ENCODE data around the gene SLC39A5. TPM values are rescaled to one million over a fixed set of nuclear protein-coding genes. Genes with fewer than 3 reads are reported as not detected.

SLC39A5 gene
- total and polyA plus RNA-seq, 2 of the 13 experiments (the other 11 are each of a cell fraction or from before 2014, with no cell fraction given): 59.7 to 101 TPM

DNA sequence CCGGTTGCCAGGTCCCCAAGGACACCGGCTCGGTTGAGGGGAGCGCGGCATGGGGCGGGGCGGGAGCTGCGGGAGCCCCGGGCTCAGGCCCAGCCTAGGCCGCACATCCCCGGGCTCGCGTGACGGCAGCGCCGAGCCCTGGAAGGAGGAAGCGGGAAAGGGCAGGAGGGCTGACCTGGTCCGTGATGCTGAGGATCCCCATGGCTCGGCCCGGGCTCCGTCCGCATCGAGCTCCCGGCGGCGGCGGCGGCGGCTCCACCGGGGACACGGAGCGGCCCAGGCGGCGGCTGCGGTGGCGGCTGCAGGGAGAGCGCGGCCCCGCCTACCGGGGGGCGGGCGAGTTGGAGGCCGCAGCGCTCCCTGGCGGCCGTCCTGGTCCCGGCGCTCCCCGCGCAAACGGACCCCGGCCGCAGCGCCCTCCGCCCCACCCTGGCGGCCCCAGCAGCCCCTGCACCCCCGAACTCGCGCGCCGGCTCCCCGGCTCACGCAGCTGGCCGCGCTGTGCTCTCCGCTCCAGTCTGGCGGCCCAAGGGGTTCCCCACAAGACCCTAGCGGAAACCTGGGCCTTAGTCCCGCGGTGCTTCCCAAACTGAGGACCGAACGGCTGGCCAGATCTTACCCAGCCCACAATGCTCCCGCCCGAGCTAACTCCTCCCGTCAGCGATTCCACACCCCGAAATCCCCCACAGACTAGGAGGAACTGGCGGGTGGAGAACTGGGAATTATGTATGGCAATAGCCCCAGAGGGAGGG, 28.4 kb downstream of the SLC39A5 start, which contains the start of gene ANKRD52 (continued):
- TF ChIP-seq CAMTA2 (CRISPR knock-in tag; IDR thresholded peaks at IDR 0.05; ENCODE audit: borderline replicate concordance) (0 out of 2 replicates have a peak, but pooled peaks have one; percentile 21), ZNF383 (CRISPR knock-in tag; IDR thresholded peaks at IDR 0.05; ENCODE audit: borderline replicate concordance) (no peak), ZFAT (CRISPR knock-in tag; conservative IDR thresholded peaks at IDR 0.05) (no peak), MBNL3 (CRISPR knock-in tag; conservative IDR thresholded peaks at IDR 0.05) (no peak), DR1 (CRISPR knock-in tag; IDR thresholded peaks at IDR 0.05) (no peak), RBM22 (optimal IDR thresholded peaks at IDR 0.05; ENCODE audit: low read length) (no peak), ARNT2 (CRISPR knock-in tag; IDR thresholded peaks at IDR 0.05; ENCODE audit: low read depth) (peak; percentile 72; the same call in 1 of the 2 replicates)
- TF ChIP-seq, protein P1, sequence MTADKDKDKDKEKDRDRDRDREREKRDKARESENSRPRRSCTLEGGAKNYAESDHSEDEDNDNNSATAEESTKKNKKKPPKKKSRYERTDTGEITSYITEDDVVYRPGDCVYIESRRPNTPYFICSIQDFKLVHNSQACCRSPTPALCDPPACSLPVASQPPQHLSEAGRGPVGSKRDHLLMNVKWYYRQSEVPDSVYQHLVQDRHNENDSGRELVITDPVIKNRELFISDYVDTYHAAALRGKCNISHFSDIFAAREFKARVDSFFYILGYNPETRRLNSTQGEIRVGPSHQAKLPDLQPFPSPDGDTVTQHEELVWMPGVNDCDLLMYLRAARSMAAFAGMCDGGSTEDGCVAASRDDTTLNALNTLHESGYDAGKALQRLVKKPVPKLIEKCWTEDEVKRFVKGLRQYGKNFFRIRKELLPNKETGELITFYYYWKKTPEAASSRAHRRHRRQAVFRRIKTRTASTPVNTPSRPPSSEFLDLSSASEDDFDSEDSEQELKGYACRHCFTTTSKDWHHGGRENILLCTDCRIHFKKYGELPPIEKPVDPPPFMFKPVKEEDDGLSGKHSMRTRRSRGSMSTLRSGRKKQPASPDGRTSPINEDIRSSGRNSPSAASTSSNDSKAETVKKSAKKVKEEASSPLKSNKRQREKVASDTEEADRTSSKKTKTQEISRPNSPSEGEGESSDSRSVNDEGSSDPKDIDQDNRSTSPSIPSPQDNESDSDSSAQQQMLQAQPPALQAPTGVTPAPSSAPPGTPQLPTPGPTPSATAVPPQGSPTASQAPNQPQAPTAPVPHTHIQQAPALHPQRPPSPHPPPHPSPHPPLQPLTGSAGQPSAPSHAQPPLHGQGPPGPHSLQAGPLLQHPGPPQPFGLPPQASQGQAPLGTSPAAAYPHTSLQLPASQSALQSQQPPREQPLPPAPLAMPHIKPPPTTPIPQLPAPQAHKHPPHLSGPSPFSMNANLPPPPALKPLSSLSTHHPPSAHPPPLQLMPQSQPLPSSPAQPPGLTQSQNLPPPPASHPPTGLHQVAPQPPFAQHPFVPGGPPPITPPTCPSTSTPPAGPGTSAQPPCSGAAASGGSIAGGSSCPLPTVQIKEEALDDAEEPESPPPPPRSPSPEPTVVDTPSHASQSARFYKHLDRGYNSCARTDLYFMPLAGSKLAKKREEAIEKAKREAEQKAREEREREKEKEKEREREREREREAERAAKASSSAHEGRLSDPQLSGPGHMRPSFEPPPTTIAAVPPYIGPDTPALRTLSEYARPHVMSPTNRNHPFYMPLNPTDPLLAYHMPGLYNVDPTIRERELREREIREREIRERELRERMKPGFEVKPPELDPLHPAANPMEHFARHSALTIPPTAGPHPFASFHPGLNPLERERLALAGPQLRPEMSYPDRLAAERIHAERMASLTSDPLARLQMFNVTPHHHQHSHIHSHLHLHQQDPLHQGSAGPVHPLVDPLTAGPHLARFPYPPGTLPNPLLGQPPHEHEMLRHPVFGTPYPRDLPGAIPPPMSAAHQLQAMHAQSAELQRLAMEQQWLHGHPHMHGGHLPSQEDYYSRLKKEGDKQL (CRISPR knock-in tag; IDR thresholded peaks at IDR 0.05; ENCODE audit: low read depth): no peak
- TF ChIP-seq, protein P2, sequence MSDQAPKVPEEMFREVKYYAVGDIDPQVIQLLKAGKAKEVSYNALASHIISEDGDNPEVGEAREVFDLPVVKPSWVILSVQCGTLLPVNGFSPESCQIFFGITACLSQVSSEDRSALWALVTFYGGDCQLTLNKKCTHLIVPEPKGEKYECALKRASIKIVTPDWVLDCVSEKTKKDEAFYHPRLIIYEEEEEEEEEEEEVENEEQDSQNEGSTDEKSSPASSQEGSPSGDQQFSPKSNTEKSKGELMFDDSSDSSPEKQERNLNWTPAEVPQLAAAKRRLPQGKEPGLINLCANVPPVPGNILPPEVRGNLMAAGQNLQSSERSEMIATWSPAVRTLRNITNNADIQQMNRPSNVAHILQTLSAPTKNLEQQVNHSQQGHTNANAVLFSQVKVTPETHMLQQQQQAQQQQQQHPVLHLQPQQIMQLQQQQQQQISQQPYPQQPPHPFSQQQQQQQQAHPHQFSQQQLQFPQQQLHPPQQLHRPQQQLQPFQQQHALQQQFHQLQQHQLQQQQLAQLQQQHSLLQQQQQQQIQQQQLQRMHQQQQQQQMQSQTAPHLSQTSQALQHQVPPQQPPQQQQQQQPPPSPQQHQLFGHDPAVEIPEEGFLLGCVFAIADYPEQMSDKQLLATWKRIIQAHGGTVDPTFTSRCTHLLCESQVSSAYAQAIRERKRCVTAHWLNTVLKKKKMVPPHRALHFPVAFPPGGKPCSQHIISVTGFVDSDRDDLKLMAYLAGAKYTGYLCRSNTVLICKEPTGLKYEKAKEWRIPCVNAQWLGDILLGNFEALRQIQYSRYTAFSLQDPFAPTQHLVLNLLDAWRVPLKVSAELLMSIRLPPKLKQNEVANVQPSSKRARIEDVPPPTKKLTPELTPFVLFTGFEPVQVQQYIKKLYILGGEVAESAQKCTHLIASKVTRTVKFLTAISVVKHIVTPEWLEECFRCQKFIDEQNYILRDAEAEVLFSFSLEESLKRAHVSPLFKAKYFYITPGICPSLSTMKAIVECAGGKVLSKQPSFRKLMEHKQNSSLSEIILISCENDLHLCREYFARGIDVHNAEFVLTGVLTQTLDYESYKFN (CRISPR knock-in tag; conservative IDR thresholded peaks at IDR 0.05): no peak
- TF ChIP-seq, protein P3, sequence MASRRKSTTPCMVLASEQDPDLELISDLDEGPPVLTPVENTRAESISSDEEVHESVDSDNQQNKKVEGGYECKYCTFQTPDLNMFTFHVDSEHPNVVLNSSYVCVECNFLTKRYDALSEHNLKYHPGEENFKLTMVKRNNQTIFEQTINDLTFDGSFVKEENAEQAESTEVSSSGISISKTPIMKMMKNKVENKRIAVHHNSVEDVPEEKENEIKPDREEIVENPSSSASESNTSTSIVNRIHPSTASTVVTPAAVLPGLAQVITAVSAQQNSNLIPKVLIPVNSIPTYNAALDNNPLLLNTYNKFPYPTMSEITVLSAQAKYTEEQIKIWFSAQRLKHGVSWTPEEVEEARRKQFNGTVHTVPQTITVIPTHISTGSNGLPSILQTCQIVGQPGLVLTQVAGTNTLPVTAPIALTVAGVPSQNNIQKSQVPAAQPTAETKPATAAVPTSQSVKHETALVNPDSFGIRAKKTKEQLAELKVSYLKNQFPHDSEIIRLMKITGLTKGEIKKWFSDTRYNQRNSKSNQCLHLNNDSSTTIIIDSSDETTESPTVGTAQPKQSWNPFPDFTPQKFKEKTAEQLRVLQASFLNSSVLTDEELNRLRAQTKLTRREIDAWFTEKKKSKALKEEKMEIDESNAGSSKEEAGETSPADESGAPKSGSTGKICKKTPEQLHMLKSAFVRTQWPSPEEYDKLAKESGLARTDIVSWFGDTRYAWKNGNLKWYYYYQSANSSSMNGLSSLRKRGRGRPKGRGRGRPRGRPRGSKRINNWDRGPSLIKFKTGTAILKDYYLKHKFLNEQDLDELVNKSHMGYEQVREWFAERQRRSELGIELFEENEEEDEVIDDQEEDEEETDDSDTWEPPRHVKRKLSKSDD (CRISPR knock-in tag; IDR thresholded peaks at IDR 0.05; ENCODE audit: low read depth): no peak; the same call in 1 of the 2 replicates
- TF ChIP-seq, protein P4, sequence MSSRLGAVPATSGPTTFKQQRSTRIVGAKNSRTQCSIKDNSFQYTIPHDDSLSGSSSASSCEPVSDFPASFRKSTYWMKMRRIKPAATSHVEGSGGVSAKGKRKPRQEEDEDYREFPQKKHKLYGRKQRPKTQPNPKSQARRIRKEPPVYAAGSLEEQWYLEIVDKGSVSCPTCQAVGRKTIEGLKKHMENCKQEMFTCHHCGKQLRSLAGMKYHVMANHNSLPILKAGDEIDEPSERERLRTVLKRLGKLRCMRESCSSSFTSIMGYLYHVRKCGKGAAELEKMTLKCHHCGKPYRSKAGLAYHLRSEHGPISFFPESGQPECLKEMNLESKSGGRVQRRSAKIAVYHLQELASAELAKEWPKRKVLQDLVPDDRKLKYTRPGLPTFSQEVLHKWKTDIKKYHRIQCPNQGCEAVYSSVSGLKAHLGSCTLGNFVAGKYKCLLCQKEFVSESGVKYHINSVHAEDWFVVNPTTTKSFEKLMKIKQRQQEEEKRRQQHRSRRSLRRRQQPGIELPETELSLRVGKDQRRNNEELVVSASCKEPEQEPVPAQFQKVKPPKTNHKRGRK (CRISPR knock-in tag; IDR thresholded peaks at IDR 0.05): no peak
- TF ChIP-seq, protein P5, sequence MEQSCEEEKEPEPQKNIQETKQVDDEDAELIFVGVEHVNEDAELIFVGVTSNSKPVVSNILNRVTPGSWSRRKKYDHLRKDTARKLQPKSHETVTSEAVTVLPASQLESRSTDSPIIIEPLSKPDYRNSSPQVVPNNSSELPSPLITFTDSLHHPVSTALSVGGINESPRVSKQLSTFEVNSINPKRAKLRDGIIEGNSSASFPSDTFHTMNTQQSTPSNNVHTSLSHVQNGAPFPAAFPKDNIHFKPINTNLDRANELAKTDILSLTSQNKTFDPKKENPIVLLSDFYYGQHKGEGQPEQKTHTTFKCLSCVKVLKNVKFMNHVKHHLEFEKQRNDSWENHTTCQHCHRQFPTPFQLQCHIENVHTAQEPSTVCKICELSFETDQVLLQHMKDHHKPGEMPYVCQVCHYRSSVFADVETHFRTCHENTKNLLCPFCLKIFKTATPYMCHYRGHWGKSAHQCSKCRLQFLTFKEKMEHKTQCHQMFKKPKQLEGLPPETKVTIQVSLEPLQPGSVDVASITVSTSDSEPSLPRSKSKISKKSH (CRISPR knock-in tag; IDR thresholded peaks at IDR 0.05; ENCODE audit: borderline replicate concordance): no peak

All from HepG2 (cell line).